Testis (tissue), 2 donors: ENCODE data around the gene LTB4R2.

Experiments
- CTCF ChIP-seq, 3 experiments: fragments of 450-650 bp in 2 of 3; fragments of 200-600 bp in 1 of 3; sonication (generic) in 1 of 3; IDR thresholded peaks; one replicate each; pipeline ENCODE4 v1.5.1; 2016 to 2019; ENCODE audit warnings: antibody characterized with exemption in 3 of 3, mild to moderate bottlenecking in 2 of 3, moderate library complexity in 1 of 3
- POLR2A ChIP-seq: fragments of 450-650 bp; IDR thresholded peaks from one replicate; pipeline ENCODE4 v1.6.1; 2017; ENCODE audit warnings: antibody characterized with exemption, mild to moderate bottlenecking, moderate library complexity

GRCh38 chr14:24360281-24360680, 50.3 kb downstream of the LTB4R2 start:
- no peak for TF ChIP-seq CTCF (IDR thresholded peaks at IDR 0.05)
- TF ChIP-seq POLR2A, result no peak
